Effector CD8-positive, alpha-beta T cell (primary cell): ENCODE results near the gene DHRS3.

Source experiments
- DNase-seq: peaks from one replicate; lab custom pipeline; 2025; lab: John Stamatoyannopoulos, UW

DHRS3 gene

GRCh38 chr1:12599657-12600056 is 18.4 kb downstream of the DHRS3 start:
- DNase-seq = no peak

GRCh38 chr1:12598974-12599373 is 19.0 kb downstream of the DHRS3 start:
- DNase-seq = no peak

- no peak for DNase-seq
These were observed 20.2 kb downstream of the DHRS3 start for GRCh38 chr1:12597792-12598191.

GRCh38 chr1:12596007-12596821 is 21.8 kb downstream of the DHRS3 start:
- DNase-seq = no peak

GRCh38 chr1:12595757-12596006 is 22.3 kb downstream of the DHRS3 start:
- DNase-seq = no peak

- peak; percentile 27 for DNase-seq
These were observed 22.8 kb downstream of the DHRS3 start for GRCh38 chr1:12594966-12595756.

- DNase-seq = no peak
These were observed 23.5 kb downstream of the DHRS3 start for GRCh38 chr1:12594490-12594889.

GRCh38 chr1:12593621-12594066 is 24.4 kb downstream of the DHRS3 start:
- DNase-seq = no peak

- DNase-seq = no peak
These were observed 25.5 kb downstream of the DHRS3 start for GRCh38 chr1:12592496-12592895.

- no peak for DNase-seq
These were observed 26.6 kb downstream of the DHRS3 start for GRCh38 chr1:12591267-12591938.

GRCh38 chr1:12588695-12589094 is 29.3 kb downstream of the DHRS3 start:
- DNase-seq = no peak

GRCh38 chr1:12587981-12588640 is 29.9 kb downstream of the DHRS3 start:
- DNase-seq = no peak

- no peak for DNase-seq
These were observed 31.8 kb downstream of the DHRS3 start for GRCh38 chr1:12585951-12586942.

- no peak for DNase-seq
These were observed 32.5 kb downstream of the DHRS3 start for GRCh38 chr1:12585536-12585935.

- no peak for DNase-seq
These were observed 33.0 kb downstream of the DHRS3 start for GRCh38 chr1:12584900-12585525.

GRCh38 chr1:12583484-12583883 is 34.5 kb downstream of the DHRS3 start:
- DNase-seq = no peak

GRCh38 chr1:12582649-12583048 is 35.4 kb downstream of the DHRS3 start:
- no peak for DNase-seq

- DNase-seq = no peak
These were observed 36.8 kb downstream of the DHRS3 start for GRCh38 chr1:12581179-12581578.

- no peak for DNase-seq
These were observed 37.7 kb downstream of the DHRS3 start for GRCh38 chr1:12580054-12580887.
